NT2/D1 (cell line): ENCODE measurements around the gene GRWD1.
"Not testable (repeated sequence)": the region's sequence is repeated elsewhere in the genome, so short reads cannot be mapped to it uniquely, and the experiment has no call there.

Experiments used
- YY1 ChIP-seq: IDR thresholded peaks from 2 replicates; pipeline ENCODE4 v1.6.1; 2011; ENCODE audit not compliant: insufficient read length, insufficient read depth
- ZNF274 ChIP-seq: IDR thresholded peaks from 2 replicates; pipeline ENCODE4 v1.6.1; 2011; ENCODE audit warnings: mild to moderate bottlenecking, low read depth, low read length

GRCh38 chr19:48486706-48487105 is 40.9 kb downstream of the GRWD1 start:
- not testable (repeated sequence) for TF ChIP-seq YY1, ZNF274
